DOHH2 (cell line): ENCODE data around the gene LSR.
A peak's percentile ranks its signal among the peaks of the same experiment; 100 is the strongest.

ENCODE experiments used
- H3F3A ChIP-seq: fragments of 200-600 bp; sonication (generic), shearing (Covaris generic); 2 replicates; pipeline ENCODE4 v1.6.0; 2016; ENCODE audit warnings: antibody characterized with exemption, mild to moderate bottlenecking; ENCODE audit not compliant: control insufficient read depth, insufficient read depth
- H3K27ac ChIP-seq: fragments of 200-600 bp; sonication (generic); 2 replicates; pipeline ENCODE4 v1.5.1; 2014; ENCODE audit warnings: low read depth, mild to moderate bottlenecking, low read length, moderate library complexity
- H3K27me3 ChIP-seq: fragments of 200-600 bp; sonication (generic); 2 replicates; pipeline ENCODE4 v1.6.1; 2014; ENCODE audit warnings: mild to moderate bottlenecking, low read length, mixed read lengths; ENCODE audit not compliant: control insufficient read depth
- H3K36me3 ChIP-seq: fragments of 200-600 bp; sonication (generic); 2 replicates; pipeline ENCODE4 v1.6.1; 2014; ENCODE audit warnings: mild to moderate bottlenecking, low read length, moderate library complexity, mixed read lengths; ENCODE audit not compliant: control insufficient read depth
- H3K4me1 ChIP-seq: fragments of 200-600 bp; sonication (generic); 2 replicates; pipeline ENCODE4 v1.6.1; 2014; ENCODE audit warnings: mild to moderate bottlenecking, low read length, mixed read lengths; ENCODE audit not compliant: control insufficient read depth
- H3K4me2 ChIP-seq: fragments of 200-600 bp; sonication (generic); 2 replicates; pipeline ENCODE4 v1.6.0; 2014; ENCODE audit warnings: mild to moderate bottlenecking, low read length, moderate library complexity
- H3K4me3 ChIP-seq: fragments of 200-600 bp; sonication (generic); 2 replicates; pipeline ENCODE4 v1.5.1; 2014; ENCODE audit warnings: mild to moderate bottlenecking, low read length, mixed read lengths
- H3K79me2 ChIP-seq: fragments of 200-600 bp; sonication (generic); 2 replicates; pipeline ENCODE4 v1.6.1; 2014; ENCODE audit warnings: mild to moderate bottlenecking, low read length, mixed read lengths; ENCODE audit not compliant: control insufficient read depth
- H3K9me2 ChIP-seq: fragments of 200-600 bp; sonication (generic); replicated peaks from 2 replicates; pipeline ENCODE4 v1.6.1; 2014; ENCODE audit warnings: mild to moderate bottlenecking, low read length, mixed read lengths; ENCODE audit not compliant: control insufficient read depth
- H3K9me3 ChIP-seq: fragments of 200-600 bp; sonication (generic); 2 replicates; pipeline ENCODE4 v1.6.1; 2014; ENCODE audit warnings: antibody characterized with exemption, low read length, mixed read lengths; ENCODE audit not compliant: control insufficient read depth, insufficient read depth
- H4K20me1 ChIP-seq: fragments of 200-600 bp; sonication (generic); 2 replicates; pipeline ENCODE4 v1.6.0; 2014; ENCODE audit warnings: low read depth, mild to moderate bottlenecking, antibody characterized with exemption, low read length, moderate library complexity; ENCODE audit not compliant: control insufficient read depth, insufficient read depth
- CTCF ChIP-seq: fragments of 200-600 bp; sonication (generic); IDR thresholded peaks from one replicate; pipeline ENCODE4 v1.5.1; 2014; ENCODE audit warnings: antibody characterized with exemption, mild to moderate bottlenecking, low read depth, low read length; ENCODE audit not compliant: poor library complexity, severe bottlenecking
- EZH2phosphoT487 ChIP-seq: fragments of 200-600 bp; sonication (generic); IDR thresholded peaks from 2 replicates; pipeline ENCODE4 v1.6.1; 2017; ENCODE audit warnings: borderline replicate concordance, mild to moderate bottlenecking, antibody characterized with exemption, low read length, moderate library complexity, mixed read lengths

The LSR gene

GRCh38 chr19:35266520-35267352 is 17.9 kb downstream of the LSR start:
- Histone ChIP-seq H3K9me3 (no peaks in the 10 kb centered on the region), H3K27ac (peak overlapping the region; percentile 91), H4K20me1 (peaks cover 7% of the 10 kb centered on the region; the same call in 1 of the 2 replicates), H3K4me3 (peak overlapping the region; percentile 99), H3K79me2 (peaks cover 37% of the 10 kb centered on the region), H3K4me2 (peak overlapping the region; percentile 98), H3K27me3 (no peaks in the 10 kb centered on the region), H3K9me2 (no peaks in the 10 kb centered on the region), H3F3A (peaks cover 16% of the 10 kb centered on the region), H3K36me3 (peaks cover 64% of the 10 kb centered on the region), H3K4me1 (peaks cover 55% of the 10 kb centered on the region)
- TF ChIP-seq EZH2phosphoT487 (no peak), CTCF (no peak)

DNA sequence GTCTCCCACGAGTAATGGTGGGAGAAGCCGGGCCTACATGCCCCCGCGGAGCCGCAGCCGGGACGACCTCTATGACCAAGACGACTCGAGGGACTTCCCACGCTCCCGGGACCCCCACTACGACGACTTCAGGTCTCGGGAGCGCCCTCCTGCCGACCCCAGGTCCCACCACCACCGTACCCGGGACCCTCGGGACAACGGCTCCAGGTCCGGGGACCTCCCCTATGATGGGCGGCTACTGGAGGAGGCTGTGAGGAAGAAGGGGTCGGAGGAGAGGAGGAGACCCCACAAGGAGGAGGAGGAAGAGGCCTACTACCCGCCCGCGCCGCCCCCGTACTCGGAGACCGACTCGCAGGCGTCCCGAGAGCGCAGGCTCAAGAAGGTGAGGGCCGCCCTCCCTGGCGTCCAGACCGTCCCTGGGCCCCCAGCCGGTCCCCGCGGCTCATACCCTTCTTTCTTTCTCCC is 18.6 kb downstream of the LSR start:
- peak overlapping the region; percentile 99 for H3K4me3 ChIP-seq

DNA sequence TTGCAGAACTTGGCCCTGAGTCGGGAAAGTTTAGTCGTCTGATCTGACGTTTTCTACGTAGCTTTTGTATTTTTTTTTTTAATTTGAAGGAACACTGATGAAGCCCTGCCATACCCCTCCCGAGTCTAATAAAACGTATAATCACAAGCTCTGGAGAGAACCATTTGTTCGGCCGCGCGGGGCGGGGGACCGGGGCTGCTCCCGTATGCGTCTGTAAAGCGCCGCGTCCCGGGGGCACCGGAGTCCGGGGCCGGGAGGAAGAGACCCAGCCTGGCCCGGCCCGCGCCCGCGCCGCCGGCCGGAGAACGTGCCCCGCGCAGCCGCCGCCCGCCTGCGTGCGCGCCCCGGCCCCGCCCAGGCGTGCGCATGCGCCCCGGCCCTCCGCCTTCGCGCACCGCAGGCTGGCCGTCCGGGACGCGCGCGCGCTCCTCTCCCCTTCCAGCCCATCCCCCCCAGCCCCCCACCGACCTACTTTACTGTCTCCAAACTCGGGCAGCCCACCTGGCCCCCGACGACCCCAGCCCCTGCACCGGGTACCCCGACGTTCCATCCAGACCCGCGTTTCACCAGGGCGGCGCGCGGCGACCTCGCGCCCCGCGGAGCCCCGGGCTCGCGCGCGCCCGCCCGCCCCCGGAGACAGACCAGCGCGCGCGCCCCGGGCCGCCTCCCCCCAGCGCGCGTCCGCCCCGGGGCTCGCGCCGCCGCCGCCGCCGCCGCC is 19.2 kb downstream of the LSR start:
- Histone ChIP-seq H3K36me3 (peaks cover 72% of the 10 kb centered on the region), H3K9me2 (no peaks in the 10 kb centered on the region), H3K4me2 (peak overlapping the region; percentile 98), H4K20me1 (peaks cover 7% of the 10 kb centered on the region; the same call in 1 of the 2 replicates), H3K9me3 (no peaks in the 10 kb centered on the region), H3K4me1 (peaks cover 64% of the 10 kb centered on the region), H3K79me2 (peaks cover 45% of the 10 kb centered on the region), H3K4me3 (peak overlapping the region; percentile 99), H3F3A (peaks cover 12% of the 10 kb centered on the region), H3K27me3 (no peaks in the 10 kb centered on the region), H3K27ac (peak overlapping the region; percentile 91)
- no peak for TF ChIP-seq EZH2phosphoT487
- TF ChIP-seq CTCF = no peak

More for the DNA sequence above, 18.6 kb downstream of the LSR start:
- Histone ChIP-seq H3K9me3 (no peaks in the 10 kb centered on the region), H3K79me2 (peaks cover 43% of the 10 kb centered on the region), H3K27ac (peak overlapping the region; percentile 91), H3F3A (peaks cover 16% of the 10 kb centered on the region), H3K36me3 (peaks cover 69% of the 10 kb centered on the region), H3K27me3 (no peaks in the 10 kb centered on the region), H3K9me2 (no peaks in the 10 kb centered on the region), H4K20me1 (peaks cover 7% of the 10 kb centered on the region; the same call in 1 of the 2 replicates), H3K4me2 (peak overlapping the region; percentile 98), H3K4me1 (peaks cover 61% of the 10 kb centered on the region)
- no peak for TF ChIP-seq CTCF
- TF ChIP-seq EZH2phosphoT487 = no peak
